Skeletal muscle tissue (tissue), 4 donors: ENCODE data around the gene UCN3. TPM values are rescaled to one million over a fixed set of nuclear protein-coding genes. Genes with fewer than 3 reads are reported as not detected.
"Not testable (repeated sequence)": the region's sequence is repeated elsewhere in the genome, so short reads cannot be mapped to it uniquely, and the experiment has no call there.

Experiments used
- H3K27ac ChIP-seq: one replicate; pipeline ENCODE4 v1.7.0; 2013; ENCODE audit warnings: mild to moderate bottlenecking, low read depth, low read length, inconsistent platforms
- H3K27me3 ChIP-seq, 3 donors: one replicate each; pipeline ENCODE4 v1.7.0; 2013; ENCODE audit warnings: low read length in 3 of 3; ENCODE audit not compliant: control insufficient read depth in 3 of 3, insufficient read depth in 3 of 3
- H3K36me3 ChIP-seq, 3 donors: one replicate each; pipeline ENCODE4 v1.7.0; 2013; ENCODE audit warnings: low read length in 3 of 3; ENCODE audit not compliant: control insufficient read depth in 3 of 3, insufficient read depth in 3 of 3
- H3K4me1 ChIP-seq, 3 donors: one replicate each; pipeline ENCODE4 v1.7.0; 2013; ENCODE audit warnings: low read length in 3 of 3, mild to moderate bottlenecking in 3 of 3; ENCODE audit not compliant: control insufficient read depth in 3 of 3, insufficient read depth in 3 of 3
- H3K4me3 ChIP-seq, 3 donors: one replicate each; pipeline ENCODE4 v1.7.0; 2013; ENCODE audit warnings: low read length in 3 of 3
- H3K9ac ChIP-seq, 3 donors: one replicate each; pipeline ENCODE4 v1.7.0; 2013; ENCODE audit warnings: low read length in 3 of 3, mild to moderate bottlenecking in 3 of 3, moderate library complexity in 2 of 3, low read depth in 1 of 3
- H3K9me3 ChIP-seq, 3 donors: one replicate each; pipeline ENCODE4 v1.7.0; 2013; ENCODE audit warnings: low read length in 3 of 3; ENCODE audit not compliant: control insufficient read depth in 3 of 3
- total RNA-seq: library from RNA; depleted of rRNA; stranded (reverse); fragments of >200 nt; gene quantifications from one replicate; pipeline ENCODE4 v1.2.3, GENCODE V29; 2014
- donor health status: Osteomylitis.

The UCN3 gene
- total RNA-seq, 1 donor from 2014 or later = not detected

DNA sequence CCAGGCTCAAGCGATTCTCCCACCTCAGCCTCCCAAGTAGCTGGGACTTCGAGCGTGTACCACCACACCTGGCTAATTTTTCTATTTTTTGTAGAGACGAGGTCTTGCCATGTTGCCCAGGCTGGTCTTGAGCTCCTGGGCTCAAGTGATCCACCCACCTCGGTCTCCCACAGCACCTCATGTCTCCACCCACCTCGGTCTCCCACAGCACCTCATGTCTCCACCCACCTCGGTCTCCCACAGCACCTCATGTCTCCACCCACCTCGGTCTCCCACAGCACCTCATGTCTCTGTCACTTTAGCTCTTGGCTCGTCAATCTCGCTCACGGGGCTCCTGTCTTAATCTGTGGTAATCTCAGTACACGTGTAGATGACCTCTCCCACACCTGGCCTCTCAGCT, 15.6 kb downstream of the UCN3 start:
- not testable (repeated sequence) for H3K9ac ChIP-seq, H3K36me3 ChIP-seq, H3K27me3 ChIP-seq, H3K9me3 ChIP-seq, H3K4me1 ChIP-seq, H3K4me3 ChIP-seq, H3K27ac ChIP-seq

DNA sequence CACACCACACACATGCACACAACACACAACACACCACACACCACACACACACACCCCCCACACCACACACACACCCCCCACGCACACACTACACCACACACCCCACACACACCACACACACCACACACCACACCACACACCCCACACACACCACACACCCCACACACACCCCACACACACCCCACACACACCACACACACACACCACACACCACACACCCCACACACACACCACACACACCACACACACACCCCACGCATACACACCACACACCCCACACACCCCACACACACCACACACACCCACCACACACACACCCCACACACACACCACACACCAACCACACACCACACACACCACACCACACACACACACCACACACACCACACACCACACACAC, 16.4 kb downstream of the UCN3 start:
- no peaks in the 10 kb centered on the region for H3K4me1 ChIP-seq
- H3K9ac ChIP-seq = no peak overlapping the region
- no peak overlapping the region for H3K4me3 ChIP-seq
- no peaks in the 10 kb centered on the region for H3K36me3 ChIP-seq
- H3K27me3 ChIP-seq = peaks cover 0 to 4% (median 0%) of the 10 kb centered on the region in 3 donors
- no peaks in the 10 kb centered on the region for H3K9me3 ChIP-seq
- no peak overlapping the region for H3K27ac ChIP-seq

DNA sequence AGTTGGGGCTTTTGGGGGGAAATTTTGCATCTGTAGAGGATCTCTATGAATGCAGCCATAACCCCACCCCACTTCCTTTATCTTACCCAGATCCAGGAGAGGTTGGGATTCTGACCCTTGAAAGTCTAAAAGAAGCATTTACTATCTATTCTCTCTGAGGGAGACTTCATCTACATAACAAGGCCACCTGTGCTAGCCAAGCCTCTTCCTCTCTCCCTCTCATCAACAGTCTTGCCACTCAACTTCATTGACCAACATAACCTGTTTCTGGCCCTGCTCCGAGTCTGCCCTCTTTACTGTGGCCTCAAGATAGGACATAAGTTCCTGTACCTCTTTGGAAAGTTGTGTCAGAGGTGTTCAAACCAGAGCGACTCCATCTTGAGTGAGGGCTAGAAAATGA, 20.5 kb downstream of the UCN3 start:
- H3K27me3 ChIP-seq = peaks cover 0 to 4% (median 0%) of the 10 kb centered on the region in 3 donors

DNA sequence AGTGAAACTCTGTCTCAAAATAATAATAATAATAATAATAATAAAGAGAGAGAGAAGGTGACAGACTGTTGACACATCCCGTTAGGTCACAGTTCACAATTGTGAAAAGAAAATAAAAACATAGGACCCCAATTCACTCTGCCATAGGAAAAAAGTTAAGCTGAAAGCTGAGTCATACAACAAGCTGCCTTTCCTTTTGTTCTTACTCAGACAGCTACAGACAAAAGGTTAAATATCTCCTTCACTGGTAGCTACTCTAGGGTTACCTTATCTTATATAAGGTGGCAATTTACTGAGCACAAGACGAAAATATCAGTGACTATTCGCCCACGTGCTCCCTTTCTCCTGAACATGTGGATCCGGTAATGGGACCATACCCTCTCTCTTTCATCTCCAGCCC, 22.4 kb downstream of the UCN3 start:
- H3K4me3 ChIP-seq = no peak overlapping the region
- H3K9me3 ChIP-seq = peaks cover 7 to 17% (median 9%) of the 10 kb centered on the region in 3 donors
- H3K4me1 ChIP-seq = no peaks in the 10 kb centered on the region
- no peaks in the 10 kb centered on the region for H3K36me3 ChIP-seq
- no peaks in the 10 kb centered on the region for H3K27me3 ChIP-seq
- H3K27ac ChIP-seq = no peak overlapping the region
- no peak overlapping the region for H3K9ac ChIP-seq

More for the DNA sequence above, 20.5 kb downstream of the UCN3 start:
- Histone ChIP-seq H3K4me3 (no peak overlapping the region), H3K4me1 (no peaks in the 10 kb centered on the region), H3K36me3 (no peaks in the 10 kb centered on the region), H3K9ac (no peak overlapping the region), H3K27ac (no peak overlapping the region), H3K9me3 (peaks cover 0 to 6% (median 3%) of the 10 kb centered on the region in 3 donors)

- H3K9me3 ChIP-seq = peaks cover 7 to 17% (median 9%) of the 10 kb centered on the region in 3 donors
- H3K27ac ChIP-seq = no peak overlapping the region
- H3K9ac ChIP-seq = no peak overlapping the region
- no peak overlapping the region for H3K4me3 ChIP-seq
- no peaks in the 10 kb centered on the region for H3K27me3 ChIP-seq
- H3K4me1 ChIP-seq = no peaks in the 10 kb centered on the region
- H3K36me3 ChIP-seq = no peaks in the 10 kb centered on the region
Observed at GRCh38 chr10:5390607-5391205, 25.9 kb downstream of the UCN3 start.

GRCh38 chr10:5391790-5392189, 27.0 kb downstream of the UCN3 start:
- H3K27me3 ChIP-seq = no peaks in the 10 kb centered on the region
- no peaks in the 10 kb centered on the region for H3K36me3 ChIP-seq
- H3K4me1 ChIP-seq = no peaks in the 10 kb centered on the region
- H3K9ac ChIP-seq = no peak overlapping the region
- H3K4me3 ChIP-seq = no peak overlapping the region
- no peak overlapping the region for H3K27ac ChIP-seq
- H3K9me3 ChIP-seq = peaks cover 7 to 17% (median 9%) of the 10 kb centered on the region in 3 donors

- Histone ChIP-seq H3K9ac (no peak overlapping the region), H3K27me3 (no peaks in the 10 kb centered on the region), H3K27ac (no peak overlapping the region), H3K36me3 (no peaks in the 10 kb centered on the region), H3K4me1 (no peaks in the 10 kb centered on the region), H3K9me3 (peaks cover 7 to 17% (median 9%) of the 10 kb centered on the region in 3 donors), H3K4me3 (no peak overlapping the region)
Observed at GRCh38 chr10:5393529-5393928, 28.8 kb downstream of the UCN3 start.

DNA sequence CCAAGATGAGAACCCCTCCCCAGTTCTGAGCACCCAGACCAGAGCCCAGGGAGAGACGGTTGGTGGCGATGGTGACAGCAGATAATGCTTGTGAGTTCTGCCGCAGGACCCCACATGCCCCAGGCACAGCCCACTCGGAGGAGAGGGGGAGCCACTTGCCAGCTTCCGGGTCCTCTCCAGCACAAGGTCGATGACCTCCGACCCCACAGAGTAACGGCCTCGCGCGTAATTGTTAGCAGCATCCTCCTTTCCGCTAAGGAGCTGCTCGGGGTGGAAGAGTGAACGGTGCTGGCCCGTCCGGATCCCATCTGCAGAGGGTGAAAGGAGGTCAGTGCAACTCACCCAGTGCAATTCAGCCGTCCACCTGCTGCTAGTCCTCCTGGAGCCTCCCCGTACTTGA, 30.4 kb downstream of the UCN3 start:
- Histone ChIP-seq H3K9me3 (peaks cover 4 to 11% (median 9%) of the 10 kb centered on the region in 3 donors), H3K4me1 (no peaks in the 10 kb centered on the region), H3K9ac (no peak overlapping the region), H3K27ac (no peak overlapping the region), H3K4me3 (no peak overlapping the region), H3K27me3 (no peaks in the 10 kb centered on the region), H3K36me3 (no peaks in the 10 kb centered on the region)

- H3K9ac ChIP-seq = no peak overlapping the region
- H3K36me3 ChIP-seq = no peaks in the 10 kb centered on the region
- H3K4me1 ChIP-seq = no peaks in the 10 kb centered on the region
- no peaks in the 10 kb centered on the region for H3K27me3 ChIP-seq
- H3K9me3 ChIP-seq = peaks cover 0 to 1% (median 0%) of the 10 kb centered on the region in 3 donors
- H3K27ac ChIP-seq = no peak overlapping the region
- H3K4me3 ChIP-seq = no peak overlapping the region
Observed at GRCh38 chr10:5396556-5397300, 32.0 kb downstream of the UCN3 start.

DNA sequence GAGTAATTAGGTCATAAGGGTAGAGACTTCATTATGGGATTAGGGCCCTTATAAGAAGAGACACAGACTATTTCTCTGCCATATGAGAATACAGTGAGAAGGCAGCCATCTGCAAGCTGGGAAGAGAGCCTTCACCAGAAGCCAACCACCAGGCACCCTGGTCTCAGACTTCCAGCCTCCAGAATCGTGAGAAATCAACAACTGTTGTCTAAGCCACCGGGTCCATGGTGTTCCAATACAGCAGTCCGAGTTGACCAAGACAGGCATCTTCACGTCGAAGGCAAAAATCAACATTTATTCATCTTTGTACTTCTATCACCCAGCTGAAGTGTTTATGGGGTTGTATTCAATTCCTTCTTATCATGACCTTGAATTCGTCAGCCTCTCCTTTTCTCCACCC, 34.6 kb downstream of the UCN3 start:
- Histone ChIP-seq H3K4me3 (no peak overlapping the region), H3K9ac (no peak overlapping the region), H3K27ac (no peak overlapping the region), H3K9me3 (no peaks in the 10 kb centered on the region), H3K27me3 (no peaks in the 10 kb centered on the region), H3K4me1 (no peaks in the 10 kb centered on the region), H3K36me3 (no peaks in the 10 kb centered on the region)
